Gastroesophageal sphincter (tissue), 3 donors: ENCODE data around the gene MACROD2.

Experiments
- EP300 ChIP-seq: sonication (generic); formaldehyde crosslinking; IDR thresholded peaks from one replicate; pipeline ENCODE4 v1.6.1; 2017; ENCODE audit warnings: antibody characterized with exemption, mild to moderate bottlenecking
- POLR2A ChIP-seq, 2 donors: fragments of 450-650 bp; IDR thresholded peaks; one replicate each; pipeline ENCODE4 v1.6.1; 2017; ENCODE audit warnings: antibody characterized with exemption in 2 of 2, mild to moderate bottlenecking in 2 of 2, moderate library complexity in 1 of 2
- POLR2AphosphoS5 ChIP-seq: sonication (generic); formaldehyde crosslinking; IDR thresholded peaks from one replicate; pipeline ENCODE4 v1.6.1; 2017; ENCODE audit warnings: antibody characterized with exemption
- TF ChIP-seq, protein P1 (sequence below), 4 experiments: fragments of 200-600 bp in 2 of 4; fragments of 450-650 bp in 2 of 4; sonication (generic) in 1 of 4; IDR thresholded peaks; one replicate each; pipeline ENCODE4 v1.5.1; 2017 to 2019; ENCODE audit warnings: antibody characterized with exemption in 4 of 4, mild to moderate bottlenecking in 2 of 4, moderate library complexity in 2 of 4

GRCh38 chr20:14984768-14985622, 989.7 kb downstream of the MACROD2 start:
- TF ChIP-seq, protein P1, sequence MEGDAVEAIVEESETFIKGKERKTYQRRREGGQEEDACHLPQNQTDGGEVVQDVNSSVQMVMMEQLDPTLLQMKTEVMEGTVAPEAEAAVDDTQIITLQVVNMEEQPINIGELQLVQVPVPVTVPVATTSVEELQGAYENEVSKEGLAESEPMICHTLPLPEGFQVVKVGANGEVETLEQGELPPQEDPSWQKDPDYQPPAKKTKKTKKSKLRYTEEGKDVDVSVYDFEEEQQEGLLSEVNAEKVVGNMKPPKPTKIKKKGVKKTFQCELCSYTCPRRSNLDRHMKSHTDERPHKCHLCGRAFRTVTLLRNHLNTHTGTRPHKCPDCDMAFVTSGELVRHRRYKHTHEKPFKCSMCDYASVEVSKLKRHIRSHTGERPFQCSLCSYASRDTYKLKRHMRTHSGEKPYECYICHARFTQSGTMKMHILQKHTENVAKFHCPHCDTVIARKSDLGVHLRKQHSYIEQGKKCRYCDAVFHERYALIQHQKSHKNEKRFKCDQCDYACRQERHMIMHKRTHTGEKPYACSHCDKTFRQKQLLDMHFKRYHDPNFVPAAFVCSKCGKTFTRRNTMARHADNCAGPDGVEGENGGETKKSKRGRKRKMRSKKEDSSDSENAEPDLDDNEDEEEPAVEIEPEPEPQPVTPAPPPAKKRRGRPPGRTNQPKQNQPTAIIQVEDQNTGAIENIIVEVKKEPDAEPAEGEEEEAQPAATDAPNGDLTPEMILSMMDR (IDR thresholded peaks at IDR 0.05): no peak
- no peak for TF ChIP-seq POLR2A (IDR thresholded peaks at IDR 0.05)
- TF ChIP-seq POLR2AphosphoS5: no peak
- no peak for TF ChIP-seq EP300
